Peyer's patch (tissue), 4 donors: Measurements from ENCODE around the gene ADCY3. TPM values are rescaled to one million over a fixed set of nuclear protein-coding genes. Genes with fewer than 3 reads are reported as not detected.

Source experiments
- DNase-seq, 3 donors: peaks; one replicate each; pipeline ENCODE4 v3.0.0-alpha.2; 2017 to 2019
- H3K27ac ChIP-seq, 4 donors: fragments of 200-600 bp; sonication (generic); one replicate each; pipeline ENCODE4 v1.5.1; 2016 to 2019
- H3K27me3 ChIP-seq, 2 donors: fragments of 200-600 bp; sonication (generic); one replicate each; pipeline ENCODE4 v1.5.1; 2019
- H3K36me3 ChIP-seq, 3 donors: fragments of 200-600 bp; sonication (generic); one replicate each; pipeline ENCODE4 v1.5.1; 2016 to 2019
- H3K4me1 ChIP-seq, 4 donors: fragments of 200-600 bp; sonication (generic); one replicate each; pipeline ENCODE4 v1.5.1; 2016 to 2019
- H3K4me3 ChIP-seq, 4 donors: fragments of 200-600 bp; sonication (generic); 1 replicate in 3 of 4; 2 replicates in 1 of 4; pipeline ENCODE4 v1.5.1; 2016 to 2019; ENCODE audit warnings: mild to moderate bottlenecking in 1 of 4
- H3K9me3 ChIP-seq, 4 donors: fragments of 200-600 bp; sonication (generic); one replicate each; pipeline ENCODE4 v1.5.1; 2016 to 2019; ENCODE audit warnings: mild to moderate bottlenecking in 1 of 4
- POLR2A ChIP-seq, 2 donors: fragments of 450-650 bp; IDR thresholded peaks; one replicate each; pipeline ENCODE4 v1.5.1; 2017; ENCODE audit warnings: antibody characterized with exemption in 2 of 2, mild to moderate bottlenecking in 2 of 2, moderate library complexity in 2 of 2
- total RNA-seq, 4 donors: library from RNA; depleted of rRNA; stranded (reverse); fragments of >200 nt; gene quantifications; one replicate each; pipeline ENCODE4 v1.1.0, GENCODE V29; 2016
- TF ChIP-seq, protein P1 (sequence below), 6 experiments: fragments of 450-650 bp in 4 of 6; fragments of 200-600 bp in 2 of 6; sonication (generic) in 1 of 6; IDR thresholded peaks; one replicate each; pipeline ENCODE4 v1.5.1; 2017 to 2019; ENCODE audit warnings: antibody characterized with exemption in 6 of 6, mild to moderate bottlenecking in 3 of 6, moderate library complexity in 1 of 6

Gene ADCY3
- total RNA-seq, 4 donors from 2014 or later = 23.6 to 195 (median 56.4) TPM

DNA sequence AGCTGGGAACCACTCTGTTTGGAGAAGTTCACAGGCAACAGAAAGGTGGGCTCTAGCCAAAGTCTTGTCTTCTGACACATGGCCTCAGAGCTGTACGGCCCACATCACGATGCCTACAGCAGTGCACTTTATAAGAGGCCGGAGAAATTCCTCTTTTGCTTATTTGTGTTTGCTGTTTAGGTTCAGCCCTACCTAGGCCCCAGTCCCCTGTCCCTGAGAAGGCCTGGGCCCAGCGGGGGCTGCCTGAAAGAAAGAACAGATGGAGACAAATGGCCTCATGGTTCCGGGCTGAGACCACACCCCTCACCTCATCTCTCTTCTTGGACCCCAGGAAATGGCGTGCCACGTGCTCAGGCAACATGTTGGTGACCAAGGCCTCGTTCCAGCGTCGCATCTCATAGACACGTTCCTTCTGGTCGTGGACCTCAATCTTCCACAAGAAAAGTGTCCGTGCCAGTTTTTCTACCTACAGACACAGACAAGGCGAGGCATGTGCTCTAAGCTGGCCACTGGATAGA lies 95.9 kb downstream of the ADCY3 start:
- Histone ChIP-seq H3K27me3 (no peaks in the 10 kb centered on the region), H3K27ac (no peak overlapping the region), H3K4me3 (no peak overlapping the region), H3K9me3 (no peaks in the 10 kb centered on the region), H3K36me3 (peaks cover 0 to 31% (median 0%) of the 10 kb centered on the region in 3 donors), H3K4me1 (peaks cover 0 to 8% (median 0%) of the 10 kb centered on the region in 4 donors)
- DNase-seq = peak in 1 of 3 donors; percentile 41
- TF ChIP-seq, protein P1, sequence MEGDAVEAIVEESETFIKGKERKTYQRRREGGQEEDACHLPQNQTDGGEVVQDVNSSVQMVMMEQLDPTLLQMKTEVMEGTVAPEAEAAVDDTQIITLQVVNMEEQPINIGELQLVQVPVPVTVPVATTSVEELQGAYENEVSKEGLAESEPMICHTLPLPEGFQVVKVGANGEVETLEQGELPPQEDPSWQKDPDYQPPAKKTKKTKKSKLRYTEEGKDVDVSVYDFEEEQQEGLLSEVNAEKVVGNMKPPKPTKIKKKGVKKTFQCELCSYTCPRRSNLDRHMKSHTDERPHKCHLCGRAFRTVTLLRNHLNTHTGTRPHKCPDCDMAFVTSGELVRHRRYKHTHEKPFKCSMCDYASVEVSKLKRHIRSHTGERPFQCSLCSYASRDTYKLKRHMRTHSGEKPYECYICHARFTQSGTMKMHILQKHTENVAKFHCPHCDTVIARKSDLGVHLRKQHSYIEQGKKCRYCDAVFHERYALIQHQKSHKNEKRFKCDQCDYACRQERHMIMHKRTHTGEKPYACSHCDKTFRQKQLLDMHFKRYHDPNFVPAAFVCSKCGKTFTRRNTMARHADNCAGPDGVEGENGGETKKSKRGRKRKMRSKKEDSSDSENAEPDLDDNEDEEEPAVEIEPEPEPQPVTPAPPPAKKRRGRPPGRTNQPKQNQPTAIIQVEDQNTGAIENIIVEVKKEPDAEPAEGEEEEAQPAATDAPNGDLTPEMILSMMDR (IDR thresholded peaks at IDR 0.05) = no peak
- no peak for TF ChIP-seq POLR2A (IDR thresholded peaks at IDR 0.05)

DNA sequence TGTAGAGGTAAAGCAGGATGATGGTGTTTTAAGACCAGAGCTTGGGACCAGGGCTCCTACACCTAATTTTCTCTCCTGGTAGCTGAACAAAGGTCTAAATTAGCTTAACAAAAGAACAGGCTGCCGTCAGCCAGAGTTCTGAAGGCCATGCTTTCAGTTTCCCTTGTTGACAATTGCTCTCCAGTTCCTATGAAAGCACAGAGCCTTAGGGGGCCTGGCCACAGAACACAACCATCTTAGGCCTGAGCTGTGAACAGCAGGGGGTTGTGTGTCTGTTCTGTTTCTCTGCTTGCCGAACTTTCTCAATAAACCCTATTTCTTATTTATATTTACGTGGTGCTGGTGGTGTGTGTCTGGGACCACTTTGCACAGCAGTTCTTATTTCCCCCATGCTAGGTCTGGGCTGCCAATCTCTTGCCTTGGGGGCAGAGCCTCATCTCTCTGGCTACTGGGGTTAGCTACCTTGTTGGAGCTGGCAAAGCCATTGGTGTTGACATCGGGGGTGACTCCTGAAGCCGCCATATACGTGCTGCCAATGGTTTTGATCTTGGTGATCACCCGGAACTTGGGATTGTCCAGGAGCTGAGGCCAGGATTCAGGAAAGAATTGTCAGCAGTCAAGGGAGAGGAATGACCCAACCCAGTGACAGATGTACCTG lies 97.9 kb downstream of the ADCY3 start:
- Histone ChIP-seq H3K27ac (no peak overlapping the region), H3K36me3 (peaks cover 0 to 36% (median 0%) of the 10 kb centered on the region in 3 donors), H3K27me3 (no peaks in the 10 kb centered on the region), H3K9me3 (no peaks in the 10 kb centered on the region), H3K4me1 (peaks cover 0 to 2% (median 0%) of the 10 kb centered on the region in 4 donors), H3K4me3 (no peak overlapping the region)
- DNase-seq = no peak
- no peak for TF ChIP-seq POLR2A (IDR thresholded peaks at IDR 0.05)

DNA sequence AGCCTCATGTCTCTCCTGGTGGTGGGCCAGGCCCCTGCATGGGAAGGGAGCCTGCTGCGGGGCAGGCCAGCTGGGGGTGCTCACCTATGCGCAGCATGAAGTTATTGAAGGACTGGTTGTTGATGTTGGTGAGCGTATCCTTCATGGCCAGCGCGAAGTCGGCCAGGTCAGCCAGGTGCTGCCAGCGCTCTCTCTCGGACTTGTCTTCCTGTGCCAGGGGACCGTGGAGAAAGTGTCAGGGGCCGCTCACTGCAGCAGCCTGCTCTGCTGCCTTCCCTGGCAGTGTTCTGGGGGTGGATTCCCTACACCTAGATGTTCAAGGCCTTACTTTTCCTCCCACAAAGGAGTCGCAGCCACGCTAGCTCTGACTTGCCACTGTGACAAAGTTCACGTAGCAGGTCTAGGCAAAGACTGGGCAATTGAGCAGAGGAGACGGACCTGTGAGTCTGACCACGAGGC lies 98.6 kb downstream of the ADCY3 start:
- H3K27ac ChIP-seq = no peak overlapping the region
- H3K27me3 ChIP-seq = no peaks in the 10 kb centered on the region
- no peak for TF ChIP-seq POLR2A (IDR thresholded peaks at IDR 0.05)
- TF ChIP-seq, protein P1 (IDR thresholded peaks at IDR 0.05) = no peak
- H3K4me1 ChIP-seq = no peaks in the 10 kb centered on the region
- H3K9me3 ChIP-seq = no peaks in the 10 kb centered on the region
- no peak overlapping the region for H3K4me3 ChIP-seq
- DNase-seq = peak in 1 of 3 donors; percentile 29
- peaks cover 0 to 38% (median 0%) of the 10 kb centered on the region in 3 donors for H3K36me3 ChIP-seq

DNA sequence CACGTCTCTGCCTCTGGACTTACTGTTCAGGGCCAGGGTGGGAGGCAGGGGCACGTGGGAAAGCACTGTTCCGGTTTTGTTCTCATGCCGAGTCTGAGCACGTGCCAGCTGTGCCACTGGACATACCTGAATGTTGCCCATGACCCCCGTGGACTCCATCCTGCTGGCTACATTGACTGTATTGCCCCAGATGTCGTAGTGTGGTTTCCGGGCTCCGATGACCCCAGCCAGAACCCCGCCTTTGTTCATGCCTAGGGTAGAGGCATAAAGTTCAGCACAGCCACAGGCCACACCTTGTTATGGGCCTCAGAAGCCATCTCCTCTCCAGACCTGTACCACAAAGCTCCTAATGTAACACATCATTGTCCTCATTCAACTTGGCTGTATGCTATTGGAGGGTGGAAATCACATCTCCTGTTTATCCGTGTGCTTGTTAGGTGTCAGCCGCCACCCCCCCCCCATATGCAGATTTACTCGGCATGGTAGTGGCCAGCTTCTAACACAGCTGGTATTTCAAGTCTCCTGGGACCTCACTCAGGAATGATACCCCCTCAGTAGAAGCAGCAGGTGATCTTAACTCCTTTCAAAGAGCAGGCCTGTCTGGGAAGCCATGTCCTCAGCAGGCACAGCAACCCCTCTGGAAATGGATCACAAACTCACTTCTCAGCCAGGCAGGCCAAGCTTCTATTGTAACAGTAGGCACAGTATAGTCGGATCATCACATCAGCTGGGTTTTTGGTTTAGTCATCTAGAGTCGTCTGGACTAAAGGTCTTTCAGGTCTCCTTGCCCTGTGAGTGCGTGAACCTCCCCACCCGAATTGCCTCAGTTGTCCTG lies 99.2 kb downstream of the ADCY3 start:
- no peak overlapping the region for H3K4me3 ChIP-seq
- H3K4me1 ChIP-seq = no peaks in the 10 kb centered on the region
- H3K36me3 ChIP-seq = peaks cover 0 to 44% (median 0%) of the 10 kb centered on the region in 3 donors
- H3K27ac ChIP-seq = no peak overlapping the region
- peak in 1 of 3 donors; percentile 42 for DNase-seq
- no peaks in the 10 kb centered on the region for H3K27me3 ChIP-seq
- no peaks in the 10 kb centered on the region for H3K9me3 ChIP-seq
- no peak for TF ChIP-seq POLR2A (IDR thresholded peaks at IDR 0.05)
- TF ChIP-seq, protein P1 (IDR thresholded peaks at IDR 0.05) = no peak

DNA sequence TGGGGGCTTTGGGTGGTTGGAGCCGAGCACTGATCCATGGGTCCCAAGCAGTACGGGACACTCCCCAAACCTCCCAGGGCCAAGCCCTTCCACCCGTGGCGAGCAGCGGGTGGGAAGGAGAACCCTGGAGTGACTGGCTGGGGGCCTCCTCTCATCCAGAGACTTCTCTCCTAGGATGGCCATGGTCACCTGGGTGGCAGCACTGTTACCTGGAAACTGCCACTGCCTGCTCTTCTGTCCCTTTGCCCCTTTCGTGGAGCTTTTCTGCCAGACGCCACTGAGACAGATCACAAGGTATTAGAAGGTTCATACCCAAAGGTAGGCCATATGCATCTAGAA lies 99.9 kb downstream of the ADCY3 start:
- peaks cover 0 to 44% (median 0%) of the 10 kb centered on the region in 3 donors for H3K36me3 ChIP-seq

More for the DNA sequence above, 99.9 kb downstream of the ADCY3 start:
- no peak overlapping the region for H3K4me3 ChIP-seq
- H3K27ac ChIP-seq = no peak overlapping the region
- DNase-seq = no peak
- H3K9me3 ChIP-seq = no peaks in the 10 kb centered on the region
- no peaks in the 10 kb centered on the region for H3K27me3 ChIP-seq
- H3K4me1 ChIP-seq = no peaks in the 10 kb centered on the region
- TF ChIP-seq, protein P1 (IDR thresholded peaks at IDR 0.05) = no peak
- no peak for TF ChIP-seq POLR2A (IDR thresholded peaks at IDR 0.05)
